Measurements from ENCODE around the gene RPL37.
A peak's percentile ranks its signal among the peaks of the same experiment; 100 is the strongest.

Gene RPL37

GRCh38 chr5:40813698-40814281 is 21.2 kb downstream of the RPL37 start:
- no peak for TF ChIP-seq CTCF (IDR thresholded peaks at IDR 0.05; ENCODE audit: control insufficient read depth, insufficient read depth, low read depth, low read length, missing control alignments)
- H3K4me3 ChIP-seq (ENCODE audit: control insufficient read depth, low read depth, low read length): no peak overlapping the region
- DNase-seq (ENCODE audit: low read depth): no peak

DNA sequence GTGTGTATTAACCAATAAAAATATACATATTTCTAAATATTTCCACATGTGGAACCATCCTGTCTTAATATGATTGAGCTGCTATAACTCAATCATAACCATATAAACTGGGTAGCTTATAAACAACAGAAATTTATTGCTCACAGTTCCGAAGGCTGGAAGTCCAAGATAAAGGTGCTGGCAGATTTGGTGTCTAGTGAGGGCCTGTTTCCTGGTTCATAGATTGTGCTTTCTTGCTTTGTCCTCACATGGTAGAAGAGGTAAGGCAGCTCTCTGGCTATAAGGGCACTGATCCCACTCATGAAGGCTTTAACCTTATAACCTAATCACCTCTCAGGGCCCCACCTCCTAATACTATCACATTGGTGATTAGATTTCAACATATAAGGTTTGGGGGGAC is 22.9 kb downstream of the RPL37 start:
- no peak overlapping the region for H3K4me3 ChIP-seq (ENCODE audit: control insufficient read depth, low read depth, low read length)
- no peak for DNase-seq (ENCODE audit: low read depth)
- TF ChIP-seq CTCF (IDR thresholded peaks at IDR 0.05; ENCODE audit: control insufficient read depth, insufficient read depth, low read depth, low read length, missing control alignments): no peak

DNA sequence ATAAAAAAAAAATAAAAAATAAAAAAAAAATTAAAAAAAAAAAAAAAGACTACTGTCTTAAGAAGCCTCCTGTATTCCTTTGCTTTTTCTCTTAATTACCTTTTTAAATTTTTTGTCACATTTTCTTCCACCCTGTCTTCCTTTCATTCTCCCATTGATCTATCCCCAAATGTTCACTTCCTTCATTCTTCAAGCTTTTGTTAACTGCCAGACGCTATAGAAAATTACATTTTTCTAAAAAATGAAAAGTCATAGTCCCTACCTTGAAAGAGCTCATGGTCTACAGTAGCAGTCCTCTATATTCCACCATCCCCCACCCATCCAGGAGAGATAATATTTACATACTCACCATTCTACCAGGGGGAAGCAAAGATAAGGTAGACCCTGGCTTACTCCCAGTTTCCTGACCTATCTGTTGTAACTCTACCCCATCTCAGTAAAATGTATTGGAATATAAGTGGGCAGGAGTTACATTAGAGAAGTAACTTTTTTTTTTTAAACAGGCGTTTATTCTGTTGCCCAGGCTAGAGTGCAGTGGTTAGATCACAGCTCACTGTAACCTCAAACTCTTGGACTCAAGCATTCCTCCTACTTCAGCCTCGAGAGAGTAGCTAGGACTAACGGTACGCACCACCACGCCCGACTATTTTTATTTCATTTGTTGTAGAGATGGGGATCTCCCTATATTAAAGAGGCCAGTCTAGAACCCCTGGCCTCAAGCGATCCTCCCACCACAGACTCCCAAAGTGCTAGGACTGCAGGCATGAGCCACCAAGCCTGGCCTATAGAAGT is 33.1 kb downstream of the RPL37 start:
- no peak for TF ChIP-seq CTCF (IDR thresholded peaks at IDR 0.05; ENCODE audit: control insufficient read depth, insufficient read depth, low read depth, low read length, missing control alignments)
- H3K4me3 ChIP-seq (ENCODE audit: control insufficient read depth, low read depth, low read length): no peak overlapping the region
- DNase-seq (ENCODE audit: low read depth): no peak

DNA sequence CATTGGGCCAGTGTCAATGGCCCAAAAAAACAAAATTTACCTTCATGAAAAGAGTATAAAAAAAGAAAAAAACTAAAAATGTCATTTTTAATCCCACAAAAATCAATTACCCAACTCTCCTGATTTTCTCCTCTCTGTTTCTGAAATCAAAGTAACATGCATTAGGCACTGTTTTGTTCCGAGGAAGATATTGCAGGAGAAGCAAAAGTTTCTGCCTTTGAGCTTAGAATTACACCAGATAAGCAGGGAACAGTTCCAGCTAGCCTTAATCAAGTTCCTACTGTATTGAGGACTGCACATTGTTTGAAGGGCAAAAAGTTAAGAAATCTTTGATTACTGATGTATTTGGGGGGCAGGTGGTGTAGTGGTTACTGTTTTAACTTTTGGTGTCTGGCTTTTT is 35.8 kb downstream of the RPL37 start:
- H3K4me3 ChIP-seq (ENCODE audit: control insufficient read depth, low read depth, low read length): no peak overlapping the region
- TF ChIP-seq CTCF (IDR thresholded peaks at IDR 0.05; ENCODE audit: control insufficient read depth, insufficient read depth, low read depth, low read length, missing control alignments): no peak
- no peak for DNase-seq (ENCODE audit: low read depth)

- TF ChIP-seq CTCF (IDR thresholded peaks at IDR 0.05; ENCODE audit: control insufficient read depth, insufficient read depth, low read depth, low read length, missing control alignments): no peak
- peak overlapping the region; percentile 82 for H3K4me3 ChIP-seq (ENCODE audit: control insufficient read depth, low read depth, low read length)
- no peak for DNase-seq (ENCODE audit: low read depth)
Measured at GRCh38 chr5:40798801-40799210, 36.2 kb downstream of the RPL37 start.

GRCh38 chr5:40798012-40798800 is 36.8 kb downstream of the RPL37 start, which contains the start of gene PRKAA1:
Gene PRKAA1, minus strand, starts transcription at chr5:40798374. Its CDS starts 185 bp downstream, at chr5:40798189.
- no peak for DNase-seq (ENCODE audit: low read depth)

More at GRCh38 chr5:40798012-40798800, 36.8 kb downstream of the RPL37 start, which contains the start of gene PRKAA1:
- TF ChIP-seq CTCF (IDR thresholded peaks at IDR 0.05; ENCODE audit: control insufficient read depth, insufficient read depth, low read depth, low read length, missing control alignments): peak; percentile 54
- H3K4me3 ChIP-seq (ENCODE audit: control insufficient read depth, low read depth, low read length): peak within 1 kb of the TSS; percentile 95

Measured in AG09309 (cell line).